GM12865 (cell line): ENCODE measurements around the gene TRIP6.

Source experiments
- DNase-seq: peaks from one replicate; pipeline ENCODE4 v3.0.0; 2010; ENCODE audit warnings: low read depth
- H3K4me3 ChIP-seq: 2 replicates; pipeline ENCODE4 v1.5.1; 2011; ENCODE audit warnings: mild to moderate bottlenecking, low read depth, low read length, control low read depth
- TF ChIP-seq, protein P1 (sequence below): IDR thresholded peaks from 2 replicates; pipeline ENCODE4 v1.5.1; 2011; ENCODE audit warnings: low read length, control low read depth, low read depth, inconsistent platforms; ENCODE audit not compliant: insufficient read depth; ENCODE audit errors: missing control alignments

Gene TRIP6

DNA sequence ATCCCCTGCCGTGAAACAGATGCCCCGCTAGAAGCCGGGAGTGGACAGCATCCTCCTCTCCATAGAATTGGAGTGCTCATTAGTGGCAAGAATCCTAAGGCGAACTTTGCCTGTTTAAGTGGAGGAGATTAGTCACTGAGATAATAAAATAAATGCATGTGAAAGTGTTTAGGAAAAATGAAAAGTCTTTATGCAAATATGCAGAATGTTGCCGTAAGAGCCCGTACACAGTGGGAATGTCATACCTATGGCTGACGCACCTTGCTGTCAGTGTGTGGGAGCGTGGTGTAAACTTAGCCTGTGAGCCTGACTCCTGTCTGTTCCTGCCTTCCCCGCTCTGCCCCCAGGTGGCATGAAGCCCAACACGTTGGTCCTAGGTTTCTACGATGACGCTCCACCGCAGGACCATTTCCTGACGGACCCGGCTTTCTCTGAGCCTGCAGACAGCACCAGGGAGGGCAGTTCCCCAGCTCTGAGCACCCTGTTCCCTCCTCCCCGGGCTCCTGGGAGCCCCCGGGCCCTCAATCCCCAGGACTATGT, 1.7 kb upstream of the TRIP6 start:
- H3K4me3 ChIP-seq: no peak overlapping the region
- TF ChIP-seq, protein P1, sequence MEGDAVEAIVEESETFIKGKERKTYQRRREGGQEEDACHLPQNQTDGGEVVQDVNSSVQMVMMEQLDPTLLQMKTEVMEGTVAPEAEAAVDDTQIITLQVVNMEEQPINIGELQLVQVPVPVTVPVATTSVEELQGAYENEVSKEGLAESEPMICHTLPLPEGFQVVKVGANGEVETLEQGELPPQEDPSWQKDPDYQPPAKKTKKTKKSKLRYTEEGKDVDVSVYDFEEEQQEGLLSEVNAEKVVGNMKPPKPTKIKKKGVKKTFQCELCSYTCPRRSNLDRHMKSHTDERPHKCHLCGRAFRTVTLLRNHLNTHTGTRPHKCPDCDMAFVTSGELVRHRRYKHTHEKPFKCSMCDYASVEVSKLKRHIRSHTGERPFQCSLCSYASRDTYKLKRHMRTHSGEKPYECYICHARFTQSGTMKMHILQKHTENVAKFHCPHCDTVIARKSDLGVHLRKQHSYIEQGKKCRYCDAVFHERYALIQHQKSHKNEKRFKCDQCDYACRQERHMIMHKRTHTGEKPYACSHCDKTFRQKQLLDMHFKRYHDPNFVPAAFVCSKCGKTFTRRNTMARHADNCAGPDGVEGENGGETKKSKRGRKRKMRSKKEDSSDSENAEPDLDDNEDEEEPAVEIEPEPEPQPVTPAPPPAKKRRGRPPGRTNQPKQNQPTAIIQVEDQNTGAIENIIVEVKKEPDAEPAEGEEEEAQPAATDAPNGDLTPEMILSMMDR: no peak

DNA sequence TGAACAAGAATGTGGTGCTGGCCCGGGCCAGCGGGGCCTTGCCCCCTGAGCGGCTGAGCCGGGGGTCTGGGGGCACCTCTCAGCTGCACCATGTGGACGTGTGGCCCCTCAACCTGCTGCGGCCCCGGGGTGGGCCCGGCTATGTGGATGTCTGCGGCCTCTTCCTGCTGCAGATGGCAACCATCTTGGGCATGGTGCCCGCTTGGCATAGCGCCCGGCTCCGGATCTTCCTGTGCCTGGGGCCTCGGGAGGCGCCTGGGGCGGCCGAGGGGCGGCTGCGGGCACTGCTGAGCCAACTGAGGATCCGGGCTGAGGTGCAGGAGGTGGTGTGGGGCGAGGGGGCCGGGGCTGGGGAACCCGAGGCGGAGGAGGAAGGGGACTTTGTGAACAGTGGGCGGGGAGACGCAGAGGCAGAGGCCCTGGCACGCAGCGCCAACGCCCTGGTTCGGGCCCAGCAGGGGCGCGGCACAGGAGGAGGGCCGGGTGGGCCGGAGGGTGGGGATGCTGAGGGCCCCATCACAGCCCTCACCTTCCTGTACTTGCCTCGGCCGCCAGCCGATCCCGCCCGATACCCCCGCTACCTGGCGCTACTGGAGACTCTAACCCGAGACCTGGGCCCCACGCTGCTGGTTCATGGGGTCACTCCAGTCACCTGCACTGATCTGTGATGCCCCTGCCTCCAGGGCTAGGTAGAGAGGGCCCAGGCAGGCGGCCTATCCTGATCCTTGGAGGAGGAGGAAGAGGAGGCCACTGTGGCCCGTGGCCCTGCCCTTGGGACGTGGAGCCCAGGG, 1.1 kb upstream of the TRIP6 start:
- H3K4me3 ChIP-seq: no peak overlapping the region
- TF ChIP-seq, protein P1: no peak
- no peak for DNase-seq

More for the DNA sequence above, 1.7 kb upstream of the TRIP6 start:
- no peak for DNase-seq

DNA sequence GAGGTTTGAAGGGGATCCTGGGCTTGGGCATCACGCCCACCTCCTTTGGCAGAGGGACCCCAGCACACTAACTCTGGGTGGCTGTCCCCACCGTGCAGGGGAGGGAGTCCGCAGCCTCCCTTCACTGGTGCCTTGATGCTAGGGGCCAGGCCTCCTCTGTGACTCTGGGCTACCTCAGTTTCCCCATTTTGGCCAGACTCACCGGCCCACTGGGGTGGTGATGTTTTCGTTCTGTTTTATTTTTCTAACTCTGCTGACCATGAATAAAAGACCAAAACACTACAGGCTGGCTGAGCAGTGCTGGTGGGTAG, 503 bp upstream of the TRIP6 start:
- H3K4me3 ChIP-seq: peak overlapping the region; percentile 67
- DNase-seq: no peak
- TF ChIP-seq, protein P1: no peak

DNA sequence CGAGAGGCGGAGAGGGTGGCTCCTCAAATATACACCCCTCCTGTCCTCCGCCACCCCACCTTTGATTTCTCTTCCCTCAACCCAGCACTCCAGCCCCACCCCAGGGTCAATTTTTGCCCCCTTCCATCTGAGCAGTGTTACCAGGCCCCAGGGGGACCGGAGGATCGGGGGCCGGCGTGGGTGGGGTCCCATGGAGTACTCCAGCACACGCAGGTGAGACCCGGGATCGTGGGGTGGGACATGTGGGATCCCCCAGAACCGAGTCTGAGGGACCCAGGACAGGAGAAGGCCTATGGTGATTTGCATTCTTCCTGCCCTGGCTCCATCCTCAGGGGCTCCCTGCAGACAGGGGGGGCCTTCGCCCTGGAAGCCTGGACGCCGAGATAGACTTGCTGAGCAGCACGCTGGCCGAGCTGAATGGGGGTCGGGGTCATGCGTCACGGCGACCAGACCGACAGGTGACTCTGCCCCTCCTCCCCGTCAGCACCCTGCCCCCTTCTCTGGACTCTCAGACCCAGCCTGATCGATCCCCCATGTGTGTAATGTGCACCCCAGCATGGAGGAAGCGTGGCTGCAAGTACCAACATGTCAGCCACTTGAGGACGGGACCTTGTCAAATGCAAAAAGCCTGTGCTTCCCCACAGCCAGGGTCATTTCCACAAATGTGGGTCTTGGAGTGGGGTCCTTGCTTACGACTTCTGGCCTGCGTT, 744 bp downstream of the TRIP6 start:
- H3K4me3 ChIP-seq: peak overlapping the region; percentile 67
- DNase-seq: peak; percentile 67
- TF ChIP-seq, protein P1: no peak

DNA sequence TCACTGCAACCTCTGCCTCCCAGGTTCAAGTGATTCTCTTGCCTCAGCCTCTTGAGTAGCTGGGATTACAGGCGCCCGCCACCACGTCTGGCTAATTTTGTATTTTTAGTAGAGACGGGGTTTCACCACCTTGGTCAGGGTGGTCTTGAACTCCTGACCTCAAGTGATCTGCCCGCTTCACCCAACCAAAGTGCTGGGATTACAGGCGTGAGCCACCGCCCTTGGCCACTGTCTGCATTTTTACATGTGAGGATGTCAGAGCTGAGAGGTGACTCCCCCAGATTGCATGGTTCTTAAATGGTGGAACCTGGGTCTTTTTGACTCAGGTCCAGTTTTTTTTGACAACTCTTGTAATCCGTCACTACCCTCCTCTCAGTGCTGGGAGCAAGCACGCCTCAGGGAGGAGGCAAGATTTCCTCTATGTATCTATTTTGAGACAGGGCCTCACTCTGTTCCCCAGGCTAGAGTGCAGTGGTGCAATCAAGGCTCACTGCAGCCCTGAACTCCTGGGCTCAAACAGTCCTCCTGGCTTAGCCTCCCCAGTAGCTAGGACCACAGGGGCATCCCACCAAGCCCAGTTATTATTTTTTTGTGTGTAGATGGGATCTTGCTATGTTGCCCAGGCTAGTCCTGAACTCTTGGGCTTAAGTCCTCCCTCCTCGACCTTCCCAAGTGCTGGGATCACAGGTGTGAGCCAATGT, 6.6 kb downstream of the TRIP6 start:
- no peak for DNase-seq
- TF ChIP-seq, protein P1: no peak
- peak overlapping the region; percentile 85 for H3K4me3 ChIP-seq

DNA sequence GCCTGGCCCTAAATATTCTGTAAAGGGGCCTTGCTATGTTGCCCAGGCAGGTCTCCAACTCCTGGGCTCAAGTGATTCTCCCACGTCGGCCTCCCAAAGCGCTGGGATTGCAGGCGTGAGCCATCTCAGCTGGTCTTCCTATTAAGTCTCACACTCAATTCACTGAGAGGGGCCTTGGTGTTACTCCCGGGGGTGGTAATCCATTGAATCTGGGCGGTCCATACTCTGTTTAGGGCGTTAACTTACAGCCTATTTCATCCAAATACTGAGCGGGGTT, 7.1 kb downstream of the TRIP6 start:
- peak overlapping the region; percentile 85 for H3K4me3 ChIP-seq
- TF ChIP-seq, protein P1: no peak
- no peak for DNase-seq
